ENCODE results near the gene JAKMIP2. TPM values are rescaled to one million over a fixed set of nuclear protein-coding genes. Genes with fewer than 3 reads are reported as not detected.

JAKMIP2 gene
- total RNA-seq, 1 experiment from 2014 or later = 6.4 TPM

GRCh38 chr5:147804334-147804733, 21.8 kb upstream of the JAKMIP2 start:
- DNase-seq = no peak
- H3K4me1 Mint-ChIP-seq = peaks cover 3 to 8% of the 10 kb centered on the region in 2 experiments; a peak in 1 of 4 replicates
- H3K27ac ChIP-seq (ENCODE audit: insufficient read length, low read depth, low read length) = no peak overlapping the region

More at GRCh38 chr5:147804334-147804733, 21.8 kb upstream of the JAKMIP2 start:
- H2BK5ac ChIP-seq (ENCODE audit: insufficient read length, low read length) = no peak overlapping the region
- H3K23me2 ChIP-seq (ENCODE audit: insufficient read length, low read depth, low read length, poor library complexity, severe bottlenecking) = no peaks in the 10 kb centered on the region
- H4K91ac ChIP-seq (ENCODE audit: insufficient read length, low read depth, low read length) = no peak overlapping the region
- no peak overlapping the region for H3K56ac ChIP-seq (ENCODE audit: insufficient read length, low read depth, low read length)
- WGBS (ENCODE audit: extremely low coverage, insufficient read length, low lambda C conversion rate) = no CpG with 5 or more reads among the region's 3 CpGs
- H2AFZ ChIP-seq (ENCODE audit: low read length) = no peak overlapping the region
- no peak overlapping the region for H2AK5ac ChIP-seq (ENCODE audit: insufficient read length, low read length)
- no peak overlapping the region for H3T11ph ChIP-seq (ENCODE audit: low read length)
- Mint-ChIP-seq H3K36me3 (ENCODE audit: insufficient read depth in 1 of 3, low read depth in 3 of 3) (no peaks in the 10 kb centered on the region), H3K4me3 (no peak overlapping the region), H3K27ac (no peak overlapping the region), H3K27me3 (ENCODE audit: low read depth) (peaks cover 2% of the 10 kb centered on the region; the same call in 1 of the 2 replicates), H3K9me3 (no peaks in the 10 kb centered on the region)
- no peak overlapping the region for H4K5ac ChIP-seq (ENCODE audit: insufficient read length, low read depth, low read length)
- no peak overlapping the region for H3K9ac ChIP-seq (ENCODE audit: extremely low read depth, insufficient read length, low read length)
- no peaks in the 10 kb centered on the region for H4K20me1 ChIP-seq (ENCODE audit: control insufficient read depth, insufficient read depth, insufficient read length)
- no peak overlapping the region for H3K18ac ChIP-seq (ENCODE audit: insufficient read length, low read depth, low read length)
- H2BK120ac ChIP-seq (ENCODE audit: low read depth, low read length, poor library complexity, severe bottlenecking) = no peak overlapping the region
- TF ChIP-seq, protein P1, sequence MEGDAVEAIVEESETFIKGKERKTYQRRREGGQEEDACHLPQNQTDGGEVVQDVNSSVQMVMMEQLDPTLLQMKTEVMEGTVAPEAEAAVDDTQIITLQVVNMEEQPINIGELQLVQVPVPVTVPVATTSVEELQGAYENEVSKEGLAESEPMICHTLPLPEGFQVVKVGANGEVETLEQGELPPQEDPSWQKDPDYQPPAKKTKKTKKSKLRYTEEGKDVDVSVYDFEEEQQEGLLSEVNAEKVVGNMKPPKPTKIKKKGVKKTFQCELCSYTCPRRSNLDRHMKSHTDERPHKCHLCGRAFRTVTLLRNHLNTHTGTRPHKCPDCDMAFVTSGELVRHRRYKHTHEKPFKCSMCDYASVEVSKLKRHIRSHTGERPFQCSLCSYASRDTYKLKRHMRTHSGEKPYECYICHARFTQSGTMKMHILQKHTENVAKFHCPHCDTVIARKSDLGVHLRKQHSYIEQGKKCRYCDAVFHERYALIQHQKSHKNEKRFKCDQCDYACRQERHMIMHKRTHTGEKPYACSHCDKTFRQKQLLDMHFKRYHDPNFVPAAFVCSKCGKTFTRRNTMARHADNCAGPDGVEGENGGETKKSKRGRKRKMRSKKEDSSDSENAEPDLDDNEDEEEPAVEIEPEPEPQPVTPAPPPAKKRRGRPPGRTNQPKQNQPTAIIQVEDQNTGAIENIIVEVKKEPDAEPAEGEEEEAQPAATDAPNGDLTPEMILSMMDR (conservative IDR thresholded peaks at IDR 0.05) = no peak
- no peaks in the 10 kb centered on the region for H3K9me3 ChIP-seq (ENCODE audit: control insufficient read depth, low read depth, low read length)
- no peaks in the 10 kb centered on the region for H3K27me3 ChIP-seq (ENCODE audit: insufficient read depth, low read length)
- H3K79me1 ChIP-seq (ENCODE audit: insufficient read depth, low read depth, low read length, poor library complexity, severe bottlenecking) = no peaks in the 10 kb centered on the region
- H3K4me2 ChIP-seq (ENCODE audit: insufficient read depth, insufficient read length, low read length) = no peak overlapping the region
- H3K4me1 ChIP-seq (ENCODE audit: insufficient read depth, low read length) = no peaks in the 10 kb centered on the region
- no peak overlapping the region for H2BK20ac ChIP-seq (ENCODE audit: low read depth, low read length, poor library complexity, severe bottlenecking)
- no peak overlapping the region for H3K4ac ChIP-seq (ENCODE audit: low read depth, low read length)
- no peak overlapping the region for H2BK15ac ChIP-seq (ENCODE audit: low read depth, low read length)
- H3K14ac ChIP-seq (ENCODE audit: insufficient read depth, low read length) = no peak overlapping the region; the same call in 1 of the 2 replicates
- no peak overlapping the region for H3K23ac ChIP-seq (ENCODE audit: insufficient read length, low read depth, low read length)
- no peak overlapping the region for H2BK12ac ChIP-seq (ENCODE audit: insufficient read length, low read depth, low read length)
- H4K8ac ChIP-seq (replicated peaks; ENCODE audit: insufficient read length, low read depth, low read length) = no peak overlapping the region
- H3K79me2 ChIP-seq (ENCODE audit: insufficient read depth, low read length) = no peaks in the 10 kb centered on the region
